Activated CD8-positive, alpha-beta memory T cell treated with anti-CD3 and anti-CD28 coated beads, Interleukin-2, amount 50 U/mL, for 48 hours (primary cell): ENCODE data around the gene HECW1.
"Not testable (repeated sequence)": the region's sequence is repeated elsewhere in the genome, so short reads cannot be mapped to it uniquely, and the experiment has no call there.

Source experiments
- DNase-seq: peaks from one replicate; pipeline ENCODE4 v3.0.0-alpha.2; 2020

HECW1 gene

GRCh38 chr7:43479543-43479942 is 367.1 kb downstream of the HECW1 start:
- no peak for DNase-seq

DNA sequence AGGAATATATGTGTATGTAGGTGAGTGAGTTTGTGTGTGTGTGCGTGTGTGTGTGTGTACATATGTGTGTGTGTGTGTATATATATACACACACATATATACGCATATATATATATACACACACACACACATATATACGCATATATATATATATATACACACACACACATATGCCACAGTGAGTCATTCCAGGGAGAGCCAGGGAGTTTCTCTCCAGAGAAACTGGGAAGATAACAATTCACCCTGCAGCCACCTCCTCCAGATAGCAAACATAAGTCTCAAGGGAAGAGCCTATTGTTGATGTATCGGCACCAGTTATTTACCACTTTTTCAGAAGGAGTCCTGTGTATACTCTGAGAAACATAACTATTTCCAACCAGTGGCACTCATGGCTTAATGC is 368.1 kb downstream of the HECW1 start:
- no peak for DNase-seq

DNA sequence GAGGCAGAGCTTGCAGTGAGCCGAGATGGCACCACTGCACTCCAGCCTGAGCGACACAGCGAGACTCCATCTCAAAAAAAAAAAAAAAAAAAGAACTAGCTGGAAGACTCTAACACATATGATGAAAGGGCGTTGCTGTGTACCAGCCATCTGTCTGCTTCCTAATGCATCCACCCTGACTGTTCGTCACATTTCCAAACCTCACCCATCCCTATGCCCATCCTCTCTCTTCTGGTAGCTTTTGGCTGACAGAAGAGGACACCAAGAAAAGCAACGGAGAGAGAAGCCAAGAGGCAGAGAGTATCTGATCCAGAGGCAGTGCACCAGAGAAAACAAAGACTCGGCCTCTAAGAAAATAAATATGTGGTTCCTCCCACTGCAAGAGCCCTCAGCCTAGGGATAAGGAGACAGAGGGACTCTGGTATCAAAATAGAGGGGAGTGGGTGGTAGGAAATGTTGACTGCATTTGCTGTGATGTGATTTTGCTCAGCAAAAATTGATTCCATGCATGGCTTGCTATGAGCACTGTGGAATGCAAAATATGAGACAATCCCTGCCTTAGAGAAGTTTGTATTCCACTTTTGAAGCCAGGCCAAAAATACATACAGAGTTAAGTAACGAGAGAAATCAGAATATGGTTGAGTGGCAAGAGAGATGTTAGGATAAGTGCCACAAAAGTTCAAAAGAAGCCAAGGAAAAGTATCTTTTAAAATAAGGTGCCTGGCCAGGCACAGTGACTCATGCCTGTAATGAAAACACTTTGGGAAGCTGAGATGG is 369.6 kb downstream of the HECW1 start:
- no peak for DNase-seq

- no peak for DNase-seq
These were observed 370.3 kb downstream of the HECW1 start for GRCh38 chr7:43482679-43483252.

GRCh38 chr7:43484678-43485395 is 372.4 kb downstream of the HECW1 start:
- no peak for DNase-seq

GRCh38 chr7:43485580-43485979 is 373.1 kb downstream of the HECW1 start:
- DNase-seq, result no peak

- DNase-seq, result not testable (repeated sequence)
These were observed 373.6 kb downstream of the HECW1 start for GRCh38 chr7:43486008-43486407.

- DNase-seq, result no peak
These were observed 374.2 kb downstream of the HECW1 start for GRCh38 chr7:43486634-43487033.

DNA sequence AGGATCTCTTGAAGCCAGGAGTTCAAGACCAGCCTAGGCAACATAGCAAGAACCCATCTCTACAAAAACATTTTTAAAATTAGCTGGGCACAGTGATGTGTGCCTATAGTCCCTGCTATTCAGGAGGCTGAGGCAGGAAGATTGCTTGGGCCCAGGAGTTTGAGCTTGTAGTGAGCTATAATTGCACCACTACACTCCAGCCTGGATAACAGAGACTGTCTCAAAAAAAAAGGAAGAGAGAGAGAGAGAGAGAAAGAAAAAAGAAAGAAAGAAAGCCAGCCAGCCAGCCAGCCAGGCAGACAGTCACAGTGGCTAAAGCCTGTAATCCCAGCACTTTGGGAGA is 375.3 kb downstream of the HECW1 start:
- DNase-seq, result no peak

- DNase-seq, result no peak
These were observed 376.8 kb downstream of the HECW1 start for GRCh38 chr7:43489257-43489656.

- no peak for DNase-seq
These were observed 377.6 kb downstream of the HECW1 start for GRCh38 chr7:43490016-43490415.

DNA sequence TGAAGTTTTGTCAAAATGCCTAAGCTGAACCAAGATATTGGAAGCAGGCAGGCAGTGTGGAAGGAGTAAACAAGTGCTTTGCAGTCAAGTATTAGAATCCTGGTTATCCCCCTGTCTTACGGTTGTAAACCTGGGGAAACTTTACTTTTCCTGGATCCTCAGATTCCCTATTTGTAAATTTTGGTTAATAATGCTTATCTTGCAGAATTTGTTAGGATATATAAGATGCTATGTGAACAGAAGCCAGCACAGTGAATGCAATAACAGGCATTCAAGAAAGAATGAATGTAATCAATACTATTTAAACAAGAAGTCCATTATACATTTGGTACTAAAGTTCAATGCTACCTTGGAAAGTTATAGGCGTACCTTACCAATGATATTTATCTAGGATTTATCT is 378.7 kb downstream of the HECW1 start:
- DNase-seq, result no peak

- DNase-seq, result no peak
These were observed 379.5 kb downstream of the HECW1 start for GRCh38 chr7:43491984-43492383.

GRCh38 chr7:43492896-43493295 is 380.4 kb downstream of the HECW1 start:
- no peak for DNase-seq

DNA sequence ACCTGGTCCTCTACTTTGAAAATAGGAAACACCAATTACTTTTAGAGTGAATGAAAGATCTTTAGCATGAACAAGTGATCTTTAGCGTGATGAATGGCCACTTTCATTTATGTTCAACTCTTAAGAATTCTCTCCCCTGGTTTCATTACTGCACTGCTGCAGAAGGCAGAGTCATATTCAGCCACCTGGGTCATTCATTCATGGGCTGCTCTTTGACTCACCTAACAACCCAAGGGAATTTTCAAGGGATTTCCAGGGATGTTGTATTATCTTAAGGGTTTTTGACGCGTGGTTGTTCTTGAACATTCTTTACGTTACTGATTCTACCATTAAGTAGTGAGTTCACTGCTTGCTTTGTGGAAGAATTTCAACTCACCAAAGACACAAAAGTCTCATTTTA is 383.1 kb downstream of the HECW1 start:
- DNase-seq, result no peak

DNA sequence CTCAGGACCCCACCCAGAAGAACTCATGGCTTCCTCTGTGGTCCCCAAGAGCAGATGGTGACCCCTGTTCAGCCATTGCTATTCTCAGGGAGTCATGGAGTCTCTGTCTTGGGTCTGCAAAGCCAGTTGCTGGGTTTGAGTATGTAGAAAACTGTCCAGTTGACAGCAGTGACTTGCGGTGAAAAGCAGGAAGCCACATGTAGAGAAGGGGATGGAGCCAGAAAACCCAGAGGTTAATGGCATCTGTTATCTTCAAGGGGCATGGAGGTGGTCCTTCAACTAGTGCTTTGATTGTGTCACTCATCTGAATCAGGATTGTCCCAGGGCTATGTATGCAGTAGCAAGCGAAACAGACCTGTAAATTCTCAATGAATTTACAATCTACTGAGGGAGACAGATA is 384.1 kb downstream of the HECW1 start:
- DNase-seq, result no peak

DNA sequence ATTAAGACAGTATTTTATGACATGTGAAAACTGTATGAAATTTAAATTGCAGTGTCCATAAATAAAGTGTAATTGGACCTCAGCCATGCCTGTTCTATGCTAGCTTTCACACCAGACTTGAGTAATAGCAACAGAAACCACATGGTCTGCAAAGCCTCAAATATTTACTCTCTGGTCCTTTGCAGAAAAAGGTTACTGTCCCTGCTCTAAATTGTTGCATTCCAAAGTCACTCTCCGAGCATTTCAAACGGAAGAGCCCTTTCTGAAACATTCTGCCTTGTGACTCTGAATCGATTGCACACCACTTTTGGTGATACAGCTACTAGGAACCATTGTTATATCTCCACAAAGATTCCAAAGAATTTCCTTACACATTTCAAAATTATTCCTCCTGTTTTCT is 389.4 kb downstream of the HECW1 start:
- DNase-seq, result no peak

GRCh38 chr7:43502941-43503340 is 390.5 kb downstream of the HECW1 start:
- DNase-seq, result no peak

DNA sequence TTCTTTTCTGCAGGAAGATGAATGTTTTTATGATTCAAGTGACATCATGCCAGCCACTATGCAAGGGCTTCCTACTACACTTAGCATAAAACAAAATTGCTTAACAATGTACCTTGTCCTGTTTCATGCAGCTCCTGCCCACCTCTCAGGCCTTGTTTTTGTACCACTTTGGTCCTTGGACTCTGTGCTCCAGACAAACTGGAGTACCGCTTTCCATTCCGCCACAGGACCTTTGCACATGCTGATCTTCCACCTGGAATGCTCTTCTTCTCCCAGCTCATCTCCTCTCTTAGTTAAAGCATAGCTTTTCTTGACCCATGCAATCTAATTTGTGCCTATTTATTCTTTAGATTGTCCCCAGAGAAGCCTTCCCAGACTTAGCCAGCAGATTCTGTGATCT is 393.0 kb downstream of the HECW1 start:
- no peak for DNase-seq

GRCh38 chr7:43506460-43506859 is 394.0 kb downstream of the HECW1 start:
- DNase-seq, result no peak

DNA sequence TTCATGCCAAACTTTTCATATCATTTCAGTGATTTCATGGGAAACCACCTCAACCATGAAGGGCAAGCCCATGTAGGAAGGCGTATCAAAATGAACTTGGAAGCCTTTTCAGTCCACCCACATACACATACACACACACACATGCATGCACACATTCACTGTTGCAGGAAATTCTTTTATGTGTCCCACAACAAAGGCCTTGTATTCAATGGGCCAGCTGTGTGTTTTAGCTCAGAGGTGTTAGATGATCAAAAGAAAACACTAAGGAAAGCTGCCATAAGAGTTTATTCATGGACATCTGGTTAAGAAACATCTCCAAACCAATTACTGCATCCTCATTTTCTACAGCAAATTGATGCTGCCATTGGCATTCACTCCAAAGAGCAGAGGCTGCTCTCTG is 396.0 kb downstream of the HECW1 start:
- no peak for DNase-seq

GRCh38 chr7:43509906-43510305 is 397.5 kb downstream of the HECW1 start:
- DNase-seq, result no peak

- DNase-seq, result no peak
These were observed 398.6 kb downstream of the HECW1 start for GRCh38 chr7:43511029-43511428.

- DNase-seq, result no peak
These were observed 399.5 kb downstream of the HECW1 start for GRCh38 chr7:43511769-43512515.
